PC-9 (cell line): Measurements from ENCODE around the gene KAT7. TPM values are rescaled to one million over a fixed set of nuclear protein-coding genes. Genes with fewer than 3 reads are reported as not detected.

ENCODE experiments used
- BruUV-seq: library from RNA; stranded (reverse); fragments of 400-500 nt; replicated peaks from 2 replicates; lab custom pipeline; 2021; lab: Mats Ljungman, UMichigan
- CTCF ChIA-PET: fragments of 300-600 bp; sonication (Branson Sonifier 250); formaldehyde crosslinking; loops from one replicate; lab custom pipeline; 2022; ENCODE audit warnings: antibody characterized with exemption; lab: Charles Lee
- POLR2A ChIA-PET: fragments of 300-600 bp; sonication (Branson Sonifier 250); formaldehyde crosslinking; loops from one replicate; lab custom pipeline; 2022; ENCODE audit warnings: antibody characterized with exemption; ENCODE audit not compliant: unreplicated experiment; lab: Charles Lee
- DNase-seq, 2 experiments: peaks; one replicate each; pipeline versions ENCODE4 v3.0.0 to v3.0.0-alpha.2; 2015 to 2022; ENCODE audit warnings: mixed read lengths in 1 of 2
- H2AFZ ChIP-seq: fragments of 200-600 bp; sonication (generic); 2 replicates; pipeline ENCODE4 v1.8.1; 2017; ENCODE audit warnings: antibody characterized with exemption
- H3F3A ChIP-seq: fragments of 200-600 bp; sonication (generic); 2 replicates; pipeline ENCODE4 v1.8.1; 2017; ENCODE audit warnings: antibody characterized with exemption, mild to moderate bottlenecking, low read depth; ENCODE audit not compliant: insufficient read depth
- H3K27ac ChIP-seq: fragments of 200-600 bp; sonication (generic); 2 replicates; pipeline ENCODE4 v1.6.1; 2016; ENCODE audit warnings: mixed run types
- H3K27me3 ChIP-seq: fragments of 200-600 bp; sonication (generic); 2 replicates; pipeline ENCODE4 v1.6.1; 2016; ENCODE audit warnings: low read depth, mixed run types; ENCODE audit not compliant: insufficient read depth
- H3K36me3 ChIP-seq: fragments of 200-600 bp; sonication (generic); 2 replicates; pipeline ENCODE4 v1.6.1; 2016; ENCODE audit warnings: low read depth, mixed run types
- H3K4me1 ChIP-seq: fragments of 200-600 bp; sonication (generic); replicated peaks from 2 replicates; pipeline ENCODE4 v1.6.1; 2016; ENCODE audit warnings: mixed run types; ENCODE audit not compliant: insufficient read depth
- H3K4me2 ChIP-seq: fragments of 200-600 bp; sonication (generic); 2 replicates; pipeline ENCODE4 v1.6.1; 2017; ENCODE audit warnings: mixed run types
- H3K4me3 ChIP-seq: fragments of 200-600 bp; sonication (generic); 2 replicates; pipeline ENCODE4 v1.6.1; 2016; ENCODE audit warnings: mixed run types
- H3K79me2 ChIP-seq: fragments of 200-600 bp; sonication (generic); 2 replicates; pipeline ENCODE4 v1.6.1; 2017; ENCODE audit warnings: low read depth, mixed run types
- H3K9me2 ChIP-seq: fragments of 200-600 bp; sonication (generic); 2 replicates; pipeline ENCODE4 v1.8.1; 2017; ENCODE audit warnings: mild to moderate bottlenecking; ENCODE audit not compliant: insufficient read depth
- H3K9me3 ChIP-seq: fragments of 200-600 bp; sonication (generic); 2 replicates; pipeline ENCODE4 v1.8.1; 2016; ENCODE audit warnings: low read depth; ENCODE audit not compliant: insufficient read depth
- H4K20me1 ChIP-seq: fragments of 200-600 bp; sonication (generic); 2 replicates; pipeline ENCODE4 v1.8.1; 2017; ENCODE audit not compliant: insufficient read depth
- EZH2 ChIP-seq: fragments of 200-600 bp; sonication (generic); IDR thresholded peaks from 2 replicates; pipeline ENCODE4 v1.8.0; 2017; ENCODE audit warnings: antibody characterized with exemption, low read depth
- intact Hi-C: fragments of 100-400 bp; cut with micrococcal nuclease; formaldehyde crosslinking; loops from one replicate; pipeline ENCODE4 v1.10.0; 2022; ENCODE audit not compliant: unreplicated experiment
- total RNA-seq: library from RNA; stranded (reverse); gene quantifications from 2 replicates; pipeline ENCODE4 v1.2.3, GENCODE V29; 2021
- TF ChIP-seq, protein P1 (sequence below): fragments of 200-600 bp; sonication (generic); conservative IDR thresholded peaks from 2 replicates; pipeline ENCODE4 v1.6.1; 2017; ENCODE audit warnings: mixed run types, antibody characterized with exemption, mild to moderate bottlenecking, moderate library complexity

The KAT7 gene
- total RNA-seq, 1 experiment from 2014 or later: 57.0 TPM

DNA sequence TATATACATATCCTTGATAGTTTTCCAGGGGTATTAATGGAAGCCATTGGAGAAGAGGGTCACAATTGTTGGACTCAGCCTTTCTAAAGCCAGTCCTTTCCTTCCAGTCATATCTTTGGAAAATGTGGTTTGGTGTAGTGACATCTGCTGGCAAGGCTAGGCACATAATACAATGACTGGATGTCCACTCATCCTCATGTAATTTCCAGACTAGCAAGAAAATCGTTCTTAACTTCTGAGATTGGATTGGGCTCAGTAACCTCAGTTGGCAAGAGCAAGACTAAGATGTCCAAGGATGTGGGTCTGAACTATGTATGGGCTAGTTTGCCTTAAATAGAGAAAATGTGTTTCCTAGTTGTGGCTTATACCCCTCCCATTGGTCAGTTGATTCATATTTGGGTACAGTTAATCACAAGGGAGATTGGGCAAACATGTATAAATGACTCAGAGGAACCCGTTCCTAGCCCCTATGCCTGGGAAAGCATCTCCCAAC lies 8.7 kb upstream of the KAT7 start:
- no peaks in the 10 kb centered on the region for H3K9me2 ChIP-seq
- TF ChIP-seq, protein P1, sequence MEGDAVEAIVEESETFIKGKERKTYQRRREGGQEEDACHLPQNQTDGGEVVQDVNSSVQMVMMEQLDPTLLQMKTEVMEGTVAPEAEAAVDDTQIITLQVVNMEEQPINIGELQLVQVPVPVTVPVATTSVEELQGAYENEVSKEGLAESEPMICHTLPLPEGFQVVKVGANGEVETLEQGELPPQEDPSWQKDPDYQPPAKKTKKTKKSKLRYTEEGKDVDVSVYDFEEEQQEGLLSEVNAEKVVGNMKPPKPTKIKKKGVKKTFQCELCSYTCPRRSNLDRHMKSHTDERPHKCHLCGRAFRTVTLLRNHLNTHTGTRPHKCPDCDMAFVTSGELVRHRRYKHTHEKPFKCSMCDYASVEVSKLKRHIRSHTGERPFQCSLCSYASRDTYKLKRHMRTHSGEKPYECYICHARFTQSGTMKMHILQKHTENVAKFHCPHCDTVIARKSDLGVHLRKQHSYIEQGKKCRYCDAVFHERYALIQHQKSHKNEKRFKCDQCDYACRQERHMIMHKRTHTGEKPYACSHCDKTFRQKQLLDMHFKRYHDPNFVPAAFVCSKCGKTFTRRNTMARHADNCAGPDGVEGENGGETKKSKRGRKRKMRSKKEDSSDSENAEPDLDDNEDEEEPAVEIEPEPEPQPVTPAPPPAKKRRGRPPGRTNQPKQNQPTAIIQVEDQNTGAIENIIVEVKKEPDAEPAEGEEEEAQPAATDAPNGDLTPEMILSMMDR: peak; percentile 68
- no peak for TF ChIP-seq EZH2
- H3K4me2 ChIP-seq: no peak overlapping the region
- CTCF ChIA-PET: no interaction called here
- H4K20me1 ChIP-seq: no peaks in the 10 kb centered on the region
- POLR2A ChIA-PET: no interaction called here
- BruUV-seq: no TSS peak
- H3K79me2 ChIP-seq: no peaks in the 10 kb centered on the region
- peaks cover 18% of the 10 kb centered on the region; the same call in 1 of the 2 replicates for H3K27me3 ChIP-seq
- H2AFZ ChIP-seq: no peak overlapping the region
- H3K36me3 ChIP-seq: no peaks in the 10 kb centered on the region
- intact Hi-C loops: loop anchor here (10.0 kb wide), 1 partner anchor 205 kb away; the partner anchor contains the start of gene NXPH3
- no peaks in the 10 kb centered on the region for H3K4me1 ChIP-seq
- no peaks in the 10 kb centered on the region; the same call in 1 of the 2 replicates for H3F3A ChIP-seq
- H3K4me3 ChIP-seq: no peak overlapping the region
- H3K9me3 ChIP-seq: no peaks in the 10 kb centered on the region
- H3K27ac ChIP-seq: no peak overlapping the region
- DNase-seq: peak; percentile 6 to 55

DNA sequence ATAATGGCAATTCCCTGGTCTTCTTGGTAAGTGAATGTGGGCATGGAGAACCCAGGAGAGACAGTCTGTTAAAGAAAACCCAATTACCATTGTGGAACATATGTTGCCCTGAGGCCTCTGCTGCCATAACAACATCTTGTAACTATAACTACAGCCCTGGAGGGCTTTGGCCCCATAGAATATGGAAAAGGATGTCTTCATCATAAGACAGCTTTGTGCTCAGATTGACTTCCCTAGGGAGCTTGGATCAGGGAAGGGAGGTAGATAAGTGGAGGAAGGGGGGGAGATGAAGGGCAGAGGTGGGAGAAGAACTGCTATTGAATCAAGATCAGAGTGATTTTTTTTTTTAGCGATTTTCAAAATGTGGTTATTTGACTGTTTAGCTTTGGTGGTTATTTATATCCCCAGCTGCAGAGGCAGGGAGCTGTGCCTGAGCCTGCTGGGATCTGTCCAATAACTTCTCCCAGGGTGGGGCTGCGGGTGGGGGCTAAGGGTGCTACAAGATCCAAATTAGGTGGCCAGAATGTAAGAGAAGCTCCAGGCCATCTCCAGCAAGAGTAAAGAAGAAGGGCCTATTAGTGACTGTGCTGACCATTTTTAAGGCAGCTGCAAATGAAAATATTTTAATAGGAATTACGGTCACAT lies 5.3 kb upstream of the KAT7 start:
- ChIA-PET POLR2A (no interaction called here), CTCF (interaction anchor here (0.6 kb wide), 1 partner anchor 206 kb away, joined by 3 read pairs; no protein-coding TSS in a partner anchor)
- TF ChIP-seq, protein P1: no peak
- TF ChIP-seq EZH2: no peak
- Histone ChIP-seq H3K4me3 (no peak overlapping the region), H3K4me2 (no peak overlapping the region), H3K36me3 (no peaks in the 10 kb centered on the region), H3K79me2 (no peaks in the 10 kb centered on the region), H3K9me3 (no peaks in the 10 kb centered on the region), H2AFZ (no peak overlapping the region), H3K27ac (no peak overlapping the region), H3K9me2 (no peaks in the 10 kb centered on the region), H3K27me3 (peaks cover 8% of the 10 kb centered on the region; the same call in 1 of the 2 replicates), H3F3A (no peaks in the 10 kb centered on the region; the same call in 1 of the 2 replicates), H4K20me1 (no peaks in the 10 kb centered on the region), H3K4me1 (peaks cover 10% of the 10 kb centered on the region)
- no peak for DNase-seq
- intact Hi-C loops: loop anchor here (10.0 kb wide), 1 partner anchor 208 kb away; the partner anchor contains the start of gene NXPH3
- no TSS peak for BruUV-seq

DNA sequence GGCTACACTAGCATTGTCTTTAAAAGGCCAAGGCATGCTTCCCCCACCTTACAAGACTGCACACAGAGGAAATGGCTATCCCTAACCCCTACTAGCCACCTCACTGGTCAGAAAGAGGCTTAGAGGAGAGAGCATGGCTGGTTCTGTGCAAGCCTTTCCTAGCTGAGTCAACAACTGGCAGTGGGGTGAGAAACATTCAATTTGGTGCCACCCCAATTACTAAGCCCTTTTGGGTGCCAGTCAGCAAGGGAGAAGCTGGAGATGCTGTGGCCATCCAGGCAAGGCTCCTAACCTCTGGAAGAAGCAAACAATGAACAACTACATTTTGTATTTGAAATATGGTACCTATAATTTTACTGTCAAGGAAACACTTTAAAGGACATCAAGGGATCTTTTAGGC lies 4.7 kb upstream of the KAT7 start:
- Histone ChIP-seq H3K36me3 (no peaks in the 10 kb centered on the region), H3F3A (no peaks in the 10 kb centered on the region; the same call in 1 of the 2 replicates), H3K4me1 (peaks cover 10% of the 10 kb centered on the region), H3K27ac (no peak overlapping the region), H3K4me2 (no peak overlapping the region), H3K9me3 (no peaks in the 10 kb centered on the region), H3K27me3 (peaks cover 2% of the 10 kb centered on the region; the same call in 1 of the 2 replicates), H4K20me1 (no peaks in the 10 kb centered on the region), H3K4me3 (no peak overlapping the region), H3K9me2 (no peaks in the 10 kb centered on the region), H2AFZ (no peak overlapping the region), H3K79me2 (no peaks in the 10 kb centered on the region)
- BruUV-seq: no TSS peak
- POLR2A ChIA-PET: no interaction called here
- TF ChIP-seq, protein P1: no peak
- no peak for TF ChIP-seq EZH2
- CTCF ChIA-PET: interaction anchor here (0.6 kb wide), 1 partner anchor 207 kb away, joined by 3 read pairs; no protein-coding TSS in a partner anchor
- intact Hi-C loops: loop anchor here (10.0 kb wide), 1 partner anchor 209 kb away; the partner anchor contains the start of gene NXPH3
- no peak for DNase-seq
